Neutrophil (primary cell): Measurements from ENCODE around the gene MICAL3.

Experiments
- H3K27ac ChIP-seq: fragments of 200-600 bp; sonication (generic); 2 replicates; pipeline ENCODE4 v1.5.1; 2016; ENCODE audit warnings: mild to moderate bottlenecking, moderate library complexity
- H3K27me3 ChIP-seq: fragments of 200-600 bp; sonication (generic); 2 replicates; pipeline ENCODE4 v1.6.0; 2016; ENCODE audit warnings: mild to moderate bottlenecking
- H3K36me3 ChIP-seq: fragments of 200-600 bp; sonication (generic); 2 replicates; pipeline ENCODE4 v1.5.1; 2017
- H3K4me1 ChIP-seq, 2 experiments: fragments of 200-600 bp in 1 of 2; sonication (generic) in 1 of 2; 1 replicate in 1 of 2; 2 replicates in 1 of 2; pipeline versions ENCODE4 v1.5.1 to v1.6.1; 2013 to 2016; ENCODE audit warnings: low read depth in 1 of 2, low read length in 1 of 2, mild to moderate bottlenecking in 1 of 2, moderate library complexity in 1 of 2; ENCODE audit not compliant: control insufficient read depth in 1 of 2, insufficient read depth in 1 of 2
- H3K4me3 ChIP-seq, 2 experiments: fragments of 200-600 bp in 1 of 2; sonication (generic) in 1 of 2; 1 replicate in 1 of 2; 2 replicates in 1 of 2; pipeline ENCODE4 v1.5.1; 2013 to 2016; ENCODE audit warnings: low read depth in 1 of 2, low read length in 1 of 2, mild to moderate bottlenecking in 1 of 2, moderate library complexity in 1 of 2
- H3K9me3 ChIP-seq: fragments of 200-600 bp; sonication (generic); 2 replicates; pipeline ENCODE4 v1.5.1; 2016
- TF ChIP-seq, protein P1 (sequence below): fragments of 200-600 bp; sonication (generic); IDR thresholded peaks from 2 replicates; pipeline ENCODE4 v1.5.1; 2016; ENCODE audit warnings: antibody characterized with exemption

Gene MICAL3

DNA sequence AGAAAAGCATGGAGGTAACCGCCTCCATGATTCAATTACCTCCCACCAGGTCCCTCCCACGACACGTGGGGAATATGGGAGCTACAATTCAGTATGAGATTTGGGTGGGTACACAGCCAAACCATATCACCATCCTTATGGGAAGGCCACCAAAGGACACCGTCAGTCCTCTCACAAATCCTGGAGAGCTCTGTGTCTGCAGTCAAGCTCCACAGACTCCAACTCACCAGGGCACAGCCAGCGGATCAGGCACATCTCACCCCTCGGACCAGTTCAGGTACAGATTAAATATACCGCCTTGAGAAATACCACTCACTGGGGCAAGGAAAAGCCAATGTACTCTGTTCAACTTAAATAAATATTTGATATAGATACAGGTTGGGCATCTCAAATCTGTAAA, 100.3 kb downstream of the MICAL3 start:
- TF ChIP-seq, protein P1, sequence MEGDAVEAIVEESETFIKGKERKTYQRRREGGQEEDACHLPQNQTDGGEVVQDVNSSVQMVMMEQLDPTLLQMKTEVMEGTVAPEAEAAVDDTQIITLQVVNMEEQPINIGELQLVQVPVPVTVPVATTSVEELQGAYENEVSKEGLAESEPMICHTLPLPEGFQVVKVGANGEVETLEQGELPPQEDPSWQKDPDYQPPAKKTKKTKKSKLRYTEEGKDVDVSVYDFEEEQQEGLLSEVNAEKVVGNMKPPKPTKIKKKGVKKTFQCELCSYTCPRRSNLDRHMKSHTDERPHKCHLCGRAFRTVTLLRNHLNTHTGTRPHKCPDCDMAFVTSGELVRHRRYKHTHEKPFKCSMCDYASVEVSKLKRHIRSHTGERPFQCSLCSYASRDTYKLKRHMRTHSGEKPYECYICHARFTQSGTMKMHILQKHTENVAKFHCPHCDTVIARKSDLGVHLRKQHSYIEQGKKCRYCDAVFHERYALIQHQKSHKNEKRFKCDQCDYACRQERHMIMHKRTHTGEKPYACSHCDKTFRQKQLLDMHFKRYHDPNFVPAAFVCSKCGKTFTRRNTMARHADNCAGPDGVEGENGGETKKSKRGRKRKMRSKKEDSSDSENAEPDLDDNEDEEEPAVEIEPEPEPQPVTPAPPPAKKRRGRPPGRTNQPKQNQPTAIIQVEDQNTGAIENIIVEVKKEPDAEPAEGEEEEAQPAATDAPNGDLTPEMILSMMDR, result no peak
- peaks cover 13% of the 10 kb centered on the region for H3K27me3 ChIP-seq
- H3K9me3 ChIP-seq, result no peaks in the 10 kb centered on the region
- no peak overlapping the region for H3K27ac ChIP-seq
- no peak overlapping the region for H3K4me3 ChIP-seq
- H3K4me1 ChIP-seq, result peaks cover 0 to 5% of the 10 kb centered on the region in 2 experiments
- H3K36me3 ChIP-seq, result no peaks in the 10 kb centered on the region

DNA sequence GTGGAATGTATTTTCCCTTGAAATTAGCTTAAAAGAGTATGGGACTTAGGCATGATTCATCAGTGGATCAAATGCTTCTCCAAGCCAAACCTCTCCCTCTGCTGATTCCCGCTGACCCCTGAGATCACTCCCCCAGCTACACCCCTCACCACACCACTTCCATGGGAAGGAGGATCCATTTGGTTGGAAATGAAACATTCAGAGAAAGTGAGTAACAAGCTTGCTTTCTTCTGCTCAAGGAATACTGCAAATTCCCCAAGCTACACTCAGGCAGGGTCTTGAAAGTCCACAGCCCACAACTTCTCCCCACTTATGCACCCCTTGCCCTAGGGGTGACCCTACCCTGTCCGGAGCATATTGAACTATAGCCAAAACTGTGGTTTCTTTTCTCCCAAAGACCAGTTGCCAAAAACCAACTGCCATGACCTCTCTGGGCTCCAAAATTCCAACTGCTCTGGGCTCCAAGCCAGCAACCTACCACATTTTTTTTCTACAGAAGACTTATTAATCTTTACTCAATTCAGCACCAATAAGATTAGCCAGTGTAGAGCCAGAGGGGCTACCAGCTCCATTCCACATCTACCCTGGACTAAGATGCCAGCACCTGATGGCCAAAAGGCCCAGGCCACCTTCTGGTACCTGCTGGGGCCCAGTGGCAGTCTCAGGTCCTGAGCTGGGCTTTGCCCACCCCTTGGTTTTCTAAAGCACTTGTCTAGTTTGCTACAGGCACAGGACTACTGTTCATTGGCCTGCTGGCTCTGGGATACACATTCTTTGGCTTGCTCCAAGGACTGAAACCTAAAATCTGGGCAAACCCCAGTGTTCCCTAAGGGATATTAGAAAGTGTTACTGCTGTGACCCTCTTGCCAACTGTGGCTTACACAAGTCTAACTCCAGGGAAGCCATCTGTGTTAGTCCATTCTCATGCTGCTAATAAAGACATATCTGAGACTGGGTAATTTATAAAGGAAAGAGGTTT, 101.1 kb downstream of the MICAL3 start:
- Histone ChIP-seq H3K36me3 (no peaks in the 10 kb centered on the region), H3K27me3 (peaks cover 13% of the 10 kb centered on the region), H3K4me1 (peaks cover 0 to 5% of the 10 kb centered on the region in 2 experiments), H3K9me3 (no peaks in the 10 kb centered on the region), H3K4me3 (no peak overlapping the region), H3K27ac (no peak overlapping the region)
- TF ChIP-seq, protein P1, result no peak

DNA sequence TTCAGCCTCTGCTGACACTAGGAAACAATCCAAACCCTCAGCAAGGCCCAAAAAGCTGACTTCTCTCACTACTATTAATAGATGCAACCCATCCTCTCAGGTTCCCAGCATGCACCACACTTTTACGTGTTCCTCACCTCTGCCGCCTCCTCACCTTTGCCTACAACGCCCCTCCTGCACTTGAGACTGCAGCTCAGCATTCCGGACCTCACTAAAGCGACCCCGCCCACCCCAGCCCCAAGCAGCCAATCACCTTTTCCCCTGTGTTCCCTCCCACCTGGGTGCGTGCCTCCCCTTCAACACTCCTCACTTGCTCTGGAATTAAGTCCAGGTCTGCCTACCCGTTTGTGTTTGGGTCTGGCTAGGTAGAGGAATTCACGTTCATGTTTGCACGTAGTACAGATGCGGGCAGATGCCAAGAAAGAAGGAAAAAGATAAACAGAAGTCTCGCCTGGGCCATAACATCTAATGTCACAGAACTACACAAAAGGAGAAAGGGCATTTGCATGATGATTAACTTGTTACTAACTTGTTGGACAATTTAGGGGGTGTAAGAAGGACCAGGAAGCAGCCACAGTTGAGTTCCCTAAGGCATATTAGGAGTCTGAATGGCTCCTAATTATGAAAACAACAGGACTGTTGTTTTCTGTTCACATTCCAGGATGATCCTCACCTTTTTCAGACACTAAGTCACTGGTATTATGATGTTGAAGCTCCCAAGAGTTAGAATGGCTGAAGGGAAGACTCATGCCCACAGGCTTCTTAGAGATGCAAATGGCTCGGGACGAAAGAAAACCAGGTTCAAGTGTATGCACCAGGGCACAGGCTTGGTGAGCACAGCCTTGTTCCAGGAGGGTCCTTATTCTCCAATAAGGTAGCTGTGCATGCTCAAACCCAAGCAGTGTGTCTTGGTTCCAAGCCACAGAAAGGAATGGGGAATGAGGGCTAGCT, 102.2 kb downstream of the MICAL3 start:
- TF ChIP-seq, protein P1, result no peak
- Histone ChIP-seq H3K27ac (no peak overlapping the region), H3K4me3 (no peak overlapping the region), H3K4me1 (peaks cover 0 to 5% of the 10 kb centered on the region in 2 experiments), H3K9me3 (no peaks in the 10 kb centered on the region), H3K27me3 (peaks cover 13% of the 10 kb centered on the region), H3K36me3 (no peaks in the 10 kb centered on the region)

DNA sequence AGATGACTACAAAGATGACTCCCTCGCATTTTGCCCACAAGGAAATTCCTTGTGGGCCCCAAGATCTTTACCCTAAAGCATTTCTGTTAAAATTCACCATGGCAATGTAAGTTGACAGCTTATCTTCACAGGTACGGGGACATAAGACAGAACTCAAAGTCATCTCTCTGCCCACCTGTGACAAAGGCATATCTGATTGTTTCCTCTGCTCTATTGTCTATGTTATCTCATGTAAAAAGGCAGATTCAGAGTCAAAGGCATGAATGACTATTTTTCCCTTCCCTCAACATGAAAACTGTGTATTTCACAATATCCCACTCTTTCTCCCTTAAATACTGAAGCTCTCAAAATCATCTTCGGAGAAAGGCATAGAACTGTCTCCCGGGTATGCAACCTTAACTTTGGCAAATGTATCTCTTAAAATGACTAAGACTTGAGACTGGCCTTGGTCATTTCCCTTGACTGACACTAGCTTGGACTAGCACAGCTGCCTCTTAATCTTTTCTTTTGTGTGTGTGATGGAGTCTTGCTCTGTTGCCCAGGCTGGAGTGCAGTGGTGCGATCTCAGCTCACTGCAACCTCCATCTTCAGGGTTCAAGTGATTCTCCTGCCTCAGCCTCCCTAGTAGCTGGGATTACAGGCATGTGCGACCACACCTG, 103.2 kb downstream of the MICAL3 start:
- peaks cover 0 to 5% of the 10 kb centered on the region in 2 experiments for H3K4me1 ChIP-seq
- no peaks in the 10 kb centered on the region for H3K9me3 ChIP-seq
- peaks cover 13% of the 10 kb centered on the region for H3K27me3 ChIP-seq
- TF ChIP-seq, protein P1, result no peak
- H3K4me3 ChIP-seq, result no peak overlapping the region
- H3K36me3 ChIP-seq, result no peaks in the 10 kb centered on the region
- no peak overlapping the region for H3K27ac ChIP-seq

DNA sequence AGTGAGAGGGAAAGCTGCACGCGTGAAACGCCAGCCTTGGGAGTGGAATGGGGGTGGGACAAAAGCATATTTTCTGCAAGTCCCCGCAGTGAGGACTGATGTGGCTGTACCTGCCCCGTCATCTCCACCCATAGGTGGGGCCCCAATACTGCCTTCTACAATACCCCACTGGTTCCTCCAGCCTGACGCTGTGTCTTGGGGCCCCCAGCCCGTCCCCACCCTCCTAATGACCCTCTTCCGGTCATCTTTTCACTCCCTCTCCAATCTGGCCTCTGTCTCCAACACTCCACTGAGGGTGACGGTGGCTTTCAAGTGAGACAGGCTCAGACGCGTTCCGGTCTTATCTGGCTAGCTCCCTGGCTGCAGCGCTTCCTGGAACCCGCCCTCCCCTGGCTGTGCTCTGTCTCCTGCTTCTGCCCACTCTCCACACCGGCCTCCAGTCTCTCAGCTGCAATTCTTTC, 104.2 kb downstream of the MICAL3 start:
- no peaks in the 10 kb centered on the region for H3K36me3 ChIP-seq
- H3K4me1 ChIP-seq, result peaks cover 0 to 5% of the 10 kb centered on the region in 2 experiments
- H3K27me3 ChIP-seq, result peaks cover 13% of the 10 kb centered on the region
- H3K9me3 ChIP-seq, result no peaks in the 10 kb centered on the region
- H3K4me3 ChIP-seq, result no peak overlapping the region
- H3K27ac ChIP-seq, result no peak overlapping the region
- TF ChIP-seq, protein P1, result no peak
